Stimulated activated naive CD8-positive, alpha-beta T cell treated with anti-CD3 and anti-CD28 coated beads, Interleukin-15, Interleukin-2, amounts not matched to agents 100 U/mL and 50 U/mL, for 24 hours (primary cell): ENCODE results near the gene DNAH1.

Experiments used
- ATAC-seq: fragments of 150-1000 bp; cut with Tn5 transposase; one replicate; pipeline ENCODE4 v1.10.0; 2021
- DNase-seq: peaks from one replicate; pipeline ENCODE4 v3.0.0; 2021

The DNAH1 gene

GRCh38 chr3:52290596-52291507 is 25.3 kb upstream of the DNAH1 start:
- DNase-seq (no peak), ATAC-seq (no peak)

- ATAC-seq (no peak), DNase-seq (peak; percentile 66)
These were observed 24.5 kb upstream of the DNAH1 start for GRCh38 chr3:52291508-52292181.

GRCh38 chr3:52292247-52293065 is 23.7 kb upstream of the DNAH1 start:
- ATAC-seq, result no peak
- DNase-seq, result no peak

GRCh38 chr3:52293491-52294319 is 22.4 kb upstream of the DNAH1 start:
- ATAC-seq (no peak), DNase-seq (no peak)

GRCh38 chr3:52294320-52295150 is 21.6 kb upstream of the DNAH1 start:
- no peak for ATAC-seq
- no peak for DNase-seq

GRCh38 chr3:52295671-52296208 is 20.4 kb upstream of the DNAH1 start:
- DNase-seq (no peak), ATAC-seq (no peak)

GRCh38 chr3:52297242-52298148 is 18.6 kb upstream of the DNAH1 start:
- DNase-seq (no peak), ATAC-seq (no peak)

- no peak for DNase-seq
- no peak for ATAC-seq
These were observed 17.7 kb upstream of the DNAH1 start for GRCh38 chr3:52298149-52299098.

- DNase-seq (no peak), ATAC-seq (no peak)
These were observed 16.8 kb upstream of the DNAH1 start for GRCh38 chr3:52299247-52299878.

GRCh38 chr3:52299879-52300611 is 16.1 kb upstream of the DNAH1 start:
- DNase-seq (no peak), ATAC-seq (peak; percentile 25)

GRCh38 chr3:52302426-52303145 is 13.5 kb upstream of the DNAH1 start:
- ATAC-seq, result no peak
- DNase-seq, result no peak

- no peak for DNase-seq
- no peak for ATAC-seq
These were observed 12.3 kb upstream of the DNAH1 start for GRCh38 chr3:52303811-52304210.

- no peak for ATAC-seq
- DNase-seq, result no peak
These were observed 10.2 kb upstream of the DNAH1 start for GRCh38 chr3:52305926-52306325.

- ATAC-seq (no peak), DNase-seq (no peak)
These were observed 9.1 kb upstream of the DNAH1 start for GRCh38 chr3:52306978-52307377.

GRCh38 chr3:52308308-52308707 is 7.8 kb upstream of the DNAH1 start:
- no peak for ATAC-seq

GRCh38 chr3:52310861-52311575 is 5.1 kb upstream of the DNAH1 start:
- ATAC-seq (peak; percentile 92), DNase-seq (peak; percentile 69)

More at GRCh38 chr3:52308308-52308707, 7.8 kb upstream of the DNAH1 start:
- no peak for DNase-seq
